Suppressor macrophage treated with lipopolysaccharide for 1 hour (primary cell): ENCODE measurements around the gene EFEMP2.

Experiments
- DNase-seq, 3 donors: peaks; one replicate each; pipeline ENCODE4 v3.0.0-alpha.2; 2020 to 2022

EFEMP2 gene

GRCh38 chr11:65821107-65821506 lies 51.5 kb downstream of the EFEMP2 start:
- DNase-seq = peak; percentile 31 to 43 (median 34)

- peak; percentile 93 to 98 (median 97) for DNase-seq
Observed at GRCh38 chr11:65817835-65818680, 54.5 kb downstream of the EFEMP2 start.

- peak in 2 of 3 donors; percentile 20 to 28 for DNase-seq
Observed at GRCh38 chr11:65817312-65817834, 55.2 kb downstream of the EFEMP2 start.

- peak; percentile 67 to 75 (median 67) for DNase-seq
Observed at GRCh38 chr11:65816696-65817095, 55.9 kb downstream of the EFEMP2 start.
